K562 (cell line): ENCODE data around the gene UPF2. TPM values are rescaled to one million over a fixed set of nuclear protein-coding genes. Genes with fewer than 3 reads are reported as not detected.

ENCODE experiments used
- ARID2 ChIP-seq: fragments of 450-650 bp; IDR thresholded peaks from 2 replicates; pipeline ENCODE4 v1.6.1; 2017; ENCODE audit warnings: antibody characterized with exemption, mild to moderate bottlenecking
- ATF7 ChIP-seq: fragments of 450-650 bp; IDR thresholded peaks from 2 replicates; pipeline ENCODE4 v1.7.1; 2014; ENCODE audit warnings: mild to moderate bottlenecking, moderate library complexity
- FOXJ2 ChIP-seq: fragments of 200-800 bp; sonication (Bioruptor generic); IDR thresholded peaks from 2 replicates; pipeline ENCODE4 v1.6.1; 2016; ENCODE audit warnings: missing genetic modification characterization, missing compliant biosample characterization
- GTF2A2 ChIP-seq: IDR thresholded peaks from 2 replicates; pipeline ENCODE4 v1.6.1; 2016; ENCODE audit warnings: mild to moderate bottlenecking, missing genetic modification characterization, missing compliant biosample characterization
- NCOA6 ChIP-seq: fragments of 450-650 bp; IDR thresholded peaks from 2 replicates; pipeline ENCODE4 v1.6.1; 2017; ENCODE audit warnings: mild to moderate bottlenecking
- RBFOX2 ChIP-seq: fragments of 200-400 bp; formaldehyde crosslinking; IDR thresholded peaks from 2 replicates; pipeline ENCODE4 v1.6.1; 2017; ENCODE audit warnings: low read depth, mild to moderate bottlenecking, low read length, moderate library complexity
- SRF ChIP-seq, 2 experiments: fragments of 250-450, 450-650 bp in 1 of 2; sonication (Bioruptor Pico) in 1 of 2; sonication (generic) in 1 of 2; formaldehyde crosslinking; IDR thresholded peaks; 2 replicates each; pipeline versions ENCODE4 v1.5.0 to v1.5.1; 2020 to 2022; ENCODE audit warnings: mild to moderate bottlenecking in 1 of 2, missing genetic modification reagents in 1 of 2
- ZNF354B ChIP-seq: fragments of 250-450 bp; sonication (Bioruptor Pico); IDR thresholded peaks from 2 replicates; pipeline ENCODE4 v1.4.0; 2020
- polyA plus RNA-seq, 8 experiments: library from polyadenylated mRNA; depleted of rRNA in 4 of 8; stranded (reverse) in 5 of 8; unstranded in 3 of 8; fragments of >200 nt; fragmentation: Nextera tagmentation in 2 of 8; fragmentation: Illumina TruSeq in 1 of 8; extraction: Ambion mirVana in 2 of 8; extraction: Trizol in 1 of 8; gene quantifications; 2 replicates each; pipeline versions ENCODE4 v1.2.1 to v1.2.3, GENCODE V29; 2011 to 2014; ENCODE audit warnings: inconsistent platforms in 1 of 8, missing spikeins in 1 of 8
- total RNA-seq, 7 experiments: library from RNA; depleted of rRNA in 6 of 7; stranded (reverse); fragments of >200 nt in 6 of 7; fragmentation: Illumina TruSeq in 2 of 7; extraction: Trizol in 2 of 7; gene quantifications; 2 replicates each; pipeline versions ENCODE4 v1.2.1 to v1.2.3, GENCODE V29; 2011 to 2021; ENCODE audit warnings: low replicate concordance in 1 of 7
- TF ChIP-seq, protein P1 (sequence below): fragments of 250-450 bp; sonication (Bioruptor Pico); IDR thresholded peaks from 2 replicates; pipeline ENCODE4 v1.9.0; 2021; ENCODE audit warnings: mild to moderate bottlenecking, inconsistent platforms
- TF ChIP-seq, protein P2 (sequence below): sonication (generic); formaldehyde crosslinking; IDR thresholded peaks from 2 replicates; pipeline ENCODE4 v1.8.1; 2023; ENCODE audit warnings: mild to moderate bottlenecking, missing genetic modification reagents
- TF ChIP-seq, protein P3 (sequence below): sonication (generic); formaldehyde crosslinking; IDR thresholded peaks from 2 replicates; pipeline ENCODE4 v1.9.0; 2022; ENCODE audit warnings: mild to moderate bottlenecking, missing genetic modification reagents
- TF ChIP-seq, protein P4 (sequence below): fragments of 450-650 bp; IDR thresholded peaks from 2 replicates; pipeline ENCODE4 v1.6.1; 2018; ENCODE audit not compliant: partially characterized antibody
- TF ChIP-seq, protein P5 (sequence below): fragments of 450-650 bp; IDR thresholded peaks from 2 replicates; pipeline ENCODE4 v1.6.1; 2016; ENCODE audit warnings: borderline replicate concordance
- TF ChIP-seq, protein P6 (sequence below): fragments of 250-450 bp; sonication (Bioruptor Pico); IDR thresholded peaks from 2 replicates; pipeline ENCODE4 v1.4.0; 2020; ENCODE audit warnings: borderline replicate concordance

UPF2 gene
- total and polyA plus RNA-seq, 9 of the 15 experiments (the other 6 are each of a cell fraction or from before 2014, with no cell fraction given), result 13.9 to 37.7 (median 23.7) TPM

DNA sequence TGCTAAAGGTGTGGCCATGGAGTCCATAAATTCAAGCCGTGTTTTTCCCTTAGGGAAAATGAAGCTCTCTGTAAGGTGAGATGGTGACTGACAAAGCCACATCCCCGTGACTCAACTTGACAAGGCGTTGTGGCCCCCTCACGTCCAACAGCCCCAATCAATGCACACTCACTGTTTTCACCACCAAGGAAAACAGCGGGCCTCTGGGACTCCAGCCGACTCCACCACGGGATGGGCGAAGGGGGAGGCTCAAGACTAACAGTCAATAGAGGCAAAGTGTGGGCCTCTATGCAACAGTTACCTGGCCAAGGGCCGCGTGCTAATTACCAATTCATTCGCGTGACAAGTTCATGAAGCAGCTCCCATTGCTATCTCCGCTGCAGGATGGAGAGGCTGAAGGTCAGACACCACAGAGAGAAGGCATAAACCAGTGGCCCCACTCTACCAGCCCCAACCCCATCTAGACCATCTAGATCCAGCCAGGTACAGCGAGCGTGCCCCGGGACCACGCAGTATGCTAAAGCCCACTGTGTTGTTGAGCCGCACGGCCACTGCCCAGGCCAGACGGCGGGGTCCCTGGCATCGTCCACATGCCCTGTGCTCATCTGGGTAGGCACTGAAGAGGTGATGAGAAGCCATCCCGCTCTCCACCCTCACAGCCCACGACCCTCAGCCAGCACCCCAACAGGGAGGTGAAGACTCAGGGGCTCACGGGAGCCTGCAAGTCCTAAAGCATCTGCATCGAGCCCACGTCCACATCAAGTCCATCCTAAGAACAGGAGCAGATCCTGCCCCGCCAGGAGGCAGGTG lies 143.3 kb downstream of the UPF2 start (continued):
- TF ChIP-seq, protein P1, sequence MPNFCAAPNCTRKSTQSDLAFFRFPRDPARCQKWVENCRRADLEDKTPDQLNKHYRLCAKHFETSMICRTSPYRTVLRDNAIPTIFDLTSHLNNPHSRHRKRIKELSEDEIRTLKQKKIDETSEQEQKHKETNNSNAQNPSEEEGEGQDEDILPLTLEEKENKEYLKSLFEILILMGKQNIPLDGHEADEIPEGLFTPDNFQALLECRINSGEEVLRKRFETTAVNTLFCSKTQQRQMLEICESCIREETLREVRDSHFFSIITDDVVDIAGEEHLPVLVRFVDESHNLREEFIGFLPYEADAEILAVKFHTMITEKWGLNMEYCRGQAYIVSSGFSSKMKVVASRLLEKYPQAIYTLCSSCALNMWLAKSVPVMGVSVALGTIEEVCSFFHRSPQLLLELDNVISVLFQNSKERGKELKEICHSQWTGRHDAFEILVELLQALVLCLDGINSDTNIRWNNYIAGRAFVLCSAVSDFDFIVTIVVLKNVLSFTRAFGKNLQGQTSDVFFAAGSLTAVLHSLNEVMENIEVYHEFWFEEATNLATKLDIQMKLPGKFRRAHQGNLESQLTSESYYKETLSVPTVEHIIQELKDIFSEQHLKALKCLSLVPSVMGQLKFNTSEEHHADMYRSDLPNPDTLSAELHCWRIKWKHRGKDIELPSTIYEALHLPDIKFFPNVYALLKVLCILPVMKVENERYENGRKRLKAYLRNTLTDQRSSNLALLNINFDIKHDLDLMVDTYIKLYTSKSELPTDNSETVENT (CRISPR knock-in tag), result no peak
- TF ChIP-seq ATF7, result no peak
- TF ChIP-seq, protein P2, sequence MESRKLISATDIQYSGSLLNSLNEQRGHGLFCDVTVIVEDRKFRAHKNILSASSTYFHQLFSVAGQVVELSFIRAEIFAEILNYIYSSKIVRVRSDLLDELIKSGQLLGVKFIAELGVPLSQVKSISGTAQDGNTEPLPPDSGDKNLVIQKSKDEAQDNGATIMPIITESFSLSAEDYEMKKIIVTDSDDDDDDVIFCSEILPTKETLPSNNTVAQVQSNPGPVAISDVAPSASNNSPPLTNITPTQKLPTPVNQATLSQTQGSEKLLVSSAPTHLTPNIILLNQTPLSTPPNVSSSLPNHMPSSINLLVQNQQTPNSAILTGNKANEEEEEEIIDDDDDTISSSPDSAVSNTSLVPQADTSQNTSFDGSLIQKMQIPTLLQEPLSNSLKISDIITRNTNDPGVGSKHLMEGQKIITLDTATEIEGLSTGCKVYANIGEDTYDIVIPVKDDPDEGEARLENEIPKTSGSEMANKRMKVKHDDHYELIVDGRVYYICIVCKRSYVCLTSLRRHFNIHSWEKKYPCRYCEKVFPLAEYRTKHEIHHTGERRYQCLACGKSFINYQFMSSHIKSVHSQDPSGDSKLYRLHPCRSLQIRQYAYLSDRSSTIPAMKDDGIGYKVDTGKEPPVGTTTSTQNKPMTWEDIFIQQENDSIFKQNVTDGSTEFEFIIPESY (CRISPR knock-in tag), result no peak
- TF ChIP-seq ZNF354B (CRISPR knock-in tag), result no peak
- TF ChIP-seq, protein P3, sequence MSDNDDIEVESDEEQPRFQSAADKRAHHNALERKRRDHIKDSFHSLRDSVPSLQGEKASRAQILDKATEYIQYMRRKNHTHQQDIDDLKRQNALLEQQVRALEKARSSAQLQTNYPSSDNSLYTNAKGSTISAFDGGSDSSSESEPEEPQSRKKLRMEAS (CRISPR knock-in tag), result no peak
- no peak for TF ChIP-seq NCOA6
- TF ChIP-seq, protein P4, sequence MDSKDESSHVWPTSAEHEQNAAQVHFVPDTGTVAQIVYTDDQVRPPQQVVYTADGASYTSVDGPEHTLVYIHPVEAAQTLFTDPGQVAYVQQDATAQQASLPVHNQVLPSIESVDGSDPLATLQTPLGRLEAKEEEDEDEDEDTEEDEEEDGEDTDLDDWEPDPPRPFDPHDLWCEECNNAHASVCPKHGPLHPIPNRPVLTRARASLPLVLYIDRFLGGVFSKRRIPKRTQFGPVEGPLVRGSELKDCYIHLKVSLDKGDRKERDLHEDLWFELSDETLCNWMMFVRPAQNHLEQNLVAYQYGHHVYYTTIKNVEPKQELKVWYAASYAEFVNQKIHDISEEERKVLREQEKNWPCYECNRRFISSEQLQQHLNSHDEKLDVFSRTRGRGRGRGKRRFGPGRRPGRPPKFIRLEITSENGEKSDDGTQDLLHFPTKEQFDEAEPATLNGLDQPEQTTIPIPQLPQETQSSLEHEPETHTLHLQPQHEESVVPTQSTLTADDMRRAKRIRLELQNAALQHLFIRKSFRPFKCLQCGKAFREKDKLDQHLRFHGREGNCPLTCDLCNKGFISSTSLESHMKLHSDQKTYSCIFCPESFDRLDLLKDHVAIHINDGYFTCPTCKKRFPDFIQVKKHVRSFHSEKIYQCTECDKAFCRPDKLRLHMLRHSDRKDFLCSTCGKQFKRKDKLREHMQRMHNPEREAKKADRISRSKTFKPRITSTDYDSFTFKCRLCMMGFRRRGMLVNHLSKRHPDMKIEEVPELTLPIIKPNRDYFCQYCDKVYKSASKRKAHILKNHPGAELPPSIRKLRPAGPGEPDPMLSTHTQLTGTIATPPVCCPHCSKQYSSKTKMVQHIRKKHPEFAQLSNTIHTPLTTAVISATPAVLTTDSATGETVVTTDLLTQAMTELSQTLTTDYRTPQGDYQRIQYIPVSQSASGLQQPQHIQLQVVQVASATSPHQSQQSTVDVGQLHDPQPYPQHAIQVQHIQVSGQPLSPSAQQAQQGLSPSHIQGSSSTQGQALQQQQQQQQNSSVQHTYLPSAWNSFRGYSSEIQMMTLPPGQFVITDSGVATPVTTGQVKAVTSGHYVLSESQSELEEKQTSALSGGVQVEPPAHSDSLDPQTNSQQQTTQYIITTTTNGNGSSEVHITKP, result peak; percentile 51
- TF ChIP-seq, protein P5, sequence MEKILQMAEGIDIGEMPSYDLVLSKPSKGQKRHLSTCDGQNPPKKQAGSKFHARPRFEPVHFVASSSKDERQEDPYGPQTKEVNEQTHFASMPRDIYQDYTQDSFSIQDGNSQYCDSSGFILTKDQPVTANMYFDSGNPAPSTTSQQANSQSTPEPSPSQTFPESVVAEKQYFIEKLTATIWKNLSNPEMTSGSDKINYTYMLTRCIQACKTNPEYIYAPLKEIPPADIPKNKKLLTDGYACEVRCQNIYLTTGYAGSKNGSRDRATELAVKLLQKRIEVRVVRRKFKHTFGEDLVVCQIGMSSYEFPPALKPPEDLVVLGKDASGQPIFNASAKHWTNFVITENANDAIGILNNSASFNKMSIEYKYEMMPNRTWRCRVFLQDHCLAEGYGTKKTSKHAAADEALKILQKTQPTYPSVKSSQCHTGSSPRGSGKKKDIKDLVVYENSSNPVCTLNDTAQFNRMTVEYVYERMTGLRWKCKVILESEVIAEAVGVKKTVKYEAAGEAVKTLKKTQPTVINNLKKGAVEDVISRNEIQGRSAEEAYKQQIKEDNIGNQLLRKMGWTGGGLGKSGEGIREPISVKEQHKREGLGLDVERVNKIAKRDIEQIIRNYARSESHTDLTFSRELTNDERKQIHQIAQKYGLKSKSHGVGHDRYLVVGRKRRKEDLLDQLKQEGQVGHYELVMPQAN, result no peak
- TF ChIP-seq ARID2, result no peak
- no peak for TF ChIP-seq RBFOX2
- no peak for TF ChIP-seq FOXJ2 (tag)
- TF ChIP-seq, protein P6, sequence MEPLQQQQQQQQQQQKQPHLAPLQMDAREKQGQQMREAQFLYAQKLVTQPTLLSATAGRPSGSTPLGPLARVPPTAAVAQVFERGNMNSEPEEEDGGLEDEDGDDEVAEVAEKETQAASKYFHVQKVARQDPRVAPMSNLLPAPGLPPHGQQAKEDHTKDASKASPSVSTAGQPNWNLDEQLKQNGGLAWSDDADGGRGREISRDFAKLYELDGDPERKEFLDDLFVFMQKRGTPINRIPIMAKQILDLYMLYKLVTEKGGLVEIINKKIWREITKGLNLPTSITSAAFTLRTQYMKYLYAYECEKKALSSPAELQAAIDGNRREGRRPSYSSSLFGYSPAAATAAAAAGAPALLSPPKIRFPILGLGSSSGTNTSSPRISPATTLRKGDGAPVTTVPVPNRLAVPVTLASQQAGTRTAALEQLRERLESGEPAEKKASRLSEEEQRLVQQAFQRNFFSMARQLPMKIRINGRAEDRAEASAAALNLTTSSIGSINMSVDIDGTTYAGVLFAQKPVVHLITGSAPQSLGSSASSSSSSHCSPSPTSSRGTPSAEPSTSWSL, result 0 out of 2 replicates have a peak, but pooled peaks have one; percentile 28
- 0 out of 2 replicates have a peak, but pooled peaks have one; percentile 33 for TF ChIP-seq GTF2A2 (tag)
- 0 out of 4 replicates have a peak, but pooled peaks of 1 of the 2 experiments have one; percentile 2 for TF ChIP-seq SRF (CRISPR knock-in tag; IDR thresholded peaks at IDR 0.05)
